Fibroblast of the aortic adventitia (primary cell): ENCODE data around the gene MB21D2. TPM values are rescaled to one million over a fixed set of nuclear protein-coding genes. Genes with fewer than 3 reads are reported as not detected.

Experiments
- DNase-seq: peaks from one replicate; pipeline ENCODE4 v3.0.0-alpha.2; 2010; ENCODE audit warnings: low read depth
- H3K4me3 ChIP-seq: 2 replicates; pipeline ENCODE4 v1.5.1; 2011; ENCODE audit warnings: low read depth, mild to moderate bottlenecking, control low read depth, low read length, moderate library complexity
- CTCF ChIP-seq: IDR thresholded peaks from 2 replicates; pipeline ENCODE4 v1.5.1; 2011; ENCODE audit warnings: mild to moderate bottlenecking, low read length, control low read depth, inconsistent platforms; ENCODE audit not compliant: insufficient read depth
- total RNA-seq: library from RNA; depleted of rRNA; stranded (reverse); fragments of >200 nt; gene quantifications from 2 replicates; pipeline ENCODE4 v1.2.3, GENCODE V29; 2012; ENCODE audit warnings: low replicate concordance

Gene MB21D2
- total RNA-seq, 1 donor: 6.7 TPM

- H3K4me3 ChIP-seq: no peak overlapping the region
- no peak for DNase-seq
- no peak for TF ChIP-seq CTCF
Observed at GRCh38 chr3:192931825-192932224, 14.2 kb upstream of the MB21D2 start.

DNA sequence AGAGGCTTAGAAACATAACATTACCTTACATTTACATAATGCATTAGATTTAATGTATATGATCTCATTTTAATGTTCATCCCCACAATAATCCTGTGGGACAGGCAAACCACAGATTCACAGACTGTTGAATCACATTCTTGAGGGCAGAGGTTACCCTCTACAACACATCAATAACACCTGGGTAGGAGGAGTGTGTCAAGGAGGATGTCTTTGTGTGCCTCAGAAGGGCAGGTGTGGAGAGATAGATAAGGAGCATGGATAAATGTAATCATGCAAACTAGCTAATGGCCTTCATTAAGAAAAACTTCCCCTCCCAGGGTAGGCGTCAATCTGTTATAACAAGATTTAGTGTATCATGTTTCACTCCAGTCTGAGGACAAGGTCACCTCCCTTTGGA lies 12.9 kb upstream of the MB21D2 start:
- no peak for DNase-seq
- H3K4me3 ChIP-seq: no peak overlapping the region
- no peak for TF ChIP-seq CTCF

DNA sequence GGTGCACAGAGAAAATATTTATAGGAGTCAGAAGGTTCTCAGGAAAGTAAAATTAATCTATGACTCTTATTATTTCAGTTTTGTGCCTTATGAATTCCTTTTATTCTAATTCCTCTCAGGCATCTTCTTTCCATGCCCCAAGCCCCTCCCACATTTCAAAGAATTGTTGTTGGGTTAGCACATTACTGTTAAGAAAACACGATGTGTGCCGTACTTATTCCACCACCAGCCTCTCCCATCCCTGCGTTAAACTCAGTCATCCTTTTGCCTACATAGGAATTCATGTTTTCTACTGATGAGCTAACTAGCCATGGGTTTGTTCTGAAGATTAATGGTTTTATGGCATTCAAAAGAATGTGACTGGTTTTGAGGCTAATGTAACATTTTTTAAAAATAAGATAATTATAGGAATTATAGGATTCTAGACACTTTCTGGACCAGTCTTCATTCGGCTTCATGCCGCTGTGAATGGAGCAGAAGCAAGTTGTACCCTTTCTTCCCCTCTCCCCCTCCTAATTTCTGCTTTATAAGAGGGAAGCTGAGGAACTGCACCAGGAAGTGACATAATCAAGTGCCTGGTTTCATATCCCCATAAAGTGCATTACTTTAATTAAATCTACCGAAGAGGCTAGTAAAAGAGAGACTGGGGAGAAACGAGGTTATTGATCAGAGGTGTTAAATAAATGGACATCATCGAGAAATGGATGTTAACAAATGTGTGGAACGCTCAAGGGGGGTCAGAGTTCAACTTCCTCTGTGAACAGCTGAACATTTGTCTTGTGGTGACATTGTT lies 12.3 kb upstream of the MB21D2 start:
- no peak overlapping the region for H3K4me3 ChIP-seq
- no peak for TF ChIP-seq CTCF
- peak; percentile 10 for DNase-seq

DNA sequence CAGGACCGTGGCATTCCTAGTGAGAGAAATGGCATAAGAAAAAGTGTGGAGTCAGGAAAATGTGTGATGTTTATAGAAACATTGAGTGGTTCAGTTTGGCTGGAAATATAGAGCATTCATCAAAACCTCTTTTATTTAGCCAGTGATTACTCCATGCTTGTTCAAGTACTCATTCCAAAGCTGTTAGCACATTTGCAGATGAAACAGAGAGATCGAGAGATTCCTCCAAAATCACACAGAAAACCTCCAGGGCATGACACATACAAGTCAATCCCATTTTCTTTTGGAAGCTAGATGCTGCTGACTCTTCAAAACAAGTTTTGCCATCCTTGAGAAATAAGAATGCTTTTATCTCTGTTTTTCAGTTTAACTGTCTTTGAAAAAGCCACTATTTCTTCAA lies 11.5 kb upstream of the MB21D2 start:
- DNase-seq: peak; percentile 22
- no peak overlapping the region for H3K4me3 ChIP-seq
- TF ChIP-seq CTCF: no peak

DNA sequence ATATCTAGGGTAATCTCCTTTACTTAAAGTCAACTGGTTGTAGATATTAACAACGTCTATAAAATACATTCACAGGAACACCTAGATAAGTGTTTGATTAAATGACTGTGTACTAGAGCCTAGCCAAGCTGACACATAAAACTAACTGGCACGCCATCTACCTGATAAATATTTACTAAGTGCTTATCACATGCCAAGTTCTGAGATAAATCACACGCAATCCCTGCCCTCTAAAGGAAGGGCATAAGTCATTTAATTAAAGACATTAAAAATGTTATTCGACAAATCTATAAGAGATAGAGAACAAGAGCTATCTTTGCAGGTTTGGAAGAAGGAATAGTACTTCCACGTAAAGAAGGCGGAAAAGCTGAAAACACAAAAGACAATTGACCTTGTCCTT lies 11.1 kb upstream of the MB21D2 start:
- no peak for TF ChIP-seq CTCF
- H3K4me3 ChIP-seq: no peak overlapping the region
- no peak for DNase-seq

DNA sequence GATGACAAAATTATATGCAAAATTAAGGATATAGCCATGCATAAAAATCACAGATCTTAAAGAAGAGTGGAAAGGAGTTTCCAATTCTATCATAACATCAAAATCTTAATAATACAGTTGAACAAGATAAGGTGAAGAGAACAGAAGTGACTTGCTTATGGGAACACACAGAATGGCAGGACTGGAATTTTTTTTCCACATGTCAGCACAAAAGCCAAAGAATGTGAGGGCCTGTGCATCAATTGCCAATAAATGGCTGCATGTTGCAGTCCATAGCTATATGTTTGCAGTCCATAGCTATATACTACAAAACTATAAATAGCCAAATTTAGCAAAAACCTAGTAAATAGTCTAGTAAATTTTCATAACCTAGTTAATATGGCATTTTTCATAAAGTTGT lies 10.4 kb upstream of the MB21D2 start:
- no peak for TF ChIP-seq CTCF
- DNase-seq: no peak
- H3K4me3 ChIP-seq: no peak overlapping the region

DNA sequence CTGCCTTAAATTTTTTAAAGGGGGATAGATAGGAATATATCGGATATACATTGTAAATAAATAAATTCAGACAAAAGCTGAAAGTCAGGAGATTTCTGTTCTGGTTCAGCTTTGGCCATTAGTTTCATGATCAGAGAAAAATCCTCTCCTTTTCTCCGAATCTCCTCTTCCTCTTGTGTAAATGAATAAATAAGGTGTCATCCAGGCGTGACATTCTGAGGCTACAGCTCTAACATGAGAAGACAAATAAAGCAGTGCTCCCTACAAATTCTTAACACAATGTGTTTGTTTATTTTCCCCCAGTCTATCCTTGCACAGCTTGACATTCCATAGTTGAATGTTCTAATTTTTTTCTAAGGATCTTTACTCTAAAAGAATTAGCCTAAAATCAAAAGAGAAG lies 9.4 kb upstream of the MB21D2 start:
- no peak for DNase-seq
- no peak for TF ChIP-seq CTCF
- no peak overlapping the region for H3K4me3 ChIP-seq
